OCI-LY3 (cell line): ENCODE data around the gene PIMREG.

Experiments
- H2AFZ ChIP-seq: fragments of 200-600, 300-600 bp; shearing (Covaris generic); 2 replicates; pipeline ENCODE4 v1.6.0; 2014; ENCODE audit warnings: antibody characterized with exemption, low read depth, low read length
- H3K27ac ChIP-seq: fragments of 200-600, 300-600 bp; sonication (generic); 2 replicates; pipeline ENCODE4 v1.5.1; 2014; ENCODE audit warnings: mild to moderate bottlenecking, low read length, moderate library complexity, mixed read lengths
- H3K27me3 ChIP-seq: fragments of 200-600, 300-600 bp; sonication (generic); 2 replicates; pipeline ENCODE4 v1.6.1; 2014; ENCODE audit warnings: low read depth, low read length, mixed read lengths
- H3K36me3 ChIP-seq: fragments of 200-600, 300-600 bp; sonication (generic); replicated peaks from 2 replicates; pipeline ENCODE3; 2014; ENCODE audit warnings: low read depth, low read length, mixed read lengths
- H3K4me1 ChIP-seq: fragments of 300-600, 200-600 bp; sonication (generic); 2 replicates; pipeline ENCODE4 v1.6.1; 2014; ENCODE audit warnings: low read length, mixed read lengths
- H3K4me2 ChIP-seq: fragments of 200-600, 300-600 bp; sonication (generic); 2 replicates; pipeline ENCODE4 v1.6.1; 2014; ENCODE audit warnings: low read length, mixed read lengths
- H3K4me3 ChIP-seq: fragments of 300-600, 200-600 bp; sonication (generic); 2 replicates; pipeline ENCODE4 v1.5.1; 2014; ENCODE audit warnings: antibody characterized with exemption, mild to moderate bottlenecking, low read length, moderate library complexity
- H3K79me2 ChIP-seq: fragments of 300-600, 200-600 bp; shearing (Covaris generic); 2 replicates; pipeline ENCODE4 v1.6.1; 2014; ENCODE audit warnings: mild to moderate bottlenecking, low read length, mixed read lengths
- H3K9ac ChIP-seq: fragments of 300-600, 200-600 bp; shearing (Covaris generic); 2 replicates; pipeline ENCODE4 v1.6.0; 2014; ENCODE audit warnings: mild to moderate bottlenecking, low read length, moderate library complexity
- H3K9me3 ChIP-seq: fragments of 200-600, 300-600 bp; shearing (Covaris generic); 2 replicates; pipeline ENCODE4 v1.6.1; 2014; ENCODE audit warnings: low read length, mixed read lengths; ENCODE audit not compliant: insufficient read depth
- H4K20me1 ChIP-seq: fragments of 200-600, 300-600 bp; sonication (generic); 2 replicates; pipeline ENCODE4 v1.6.1; 2016; ENCODE audit warnings: low read length, mixed read lengths; ENCODE audit not compliant: insufficient read depth
- CTCF ChIP-seq: fragments of 200-600, 300-600 bp; sonication (generic); IDR thresholded peaks from 2 replicates; pipeline ENCODE4 v1.5.1; 2014; ENCODE audit warnings: antibody characterized with exemption, low read length, low read depth
- EZH2phosphoT487 ChIP-seq: fragments of 200-600 bp; shearing (Covaris generic); IDR thresholded peaks from 2 replicates; pipeline ENCODE4 v1.6.1; 2018; ENCODE audit warnings: antibody characterized with exemption, mixed run types, low read depth

Gene PIMREG

GRCh38 chr17:6461792-6462524 is 17.7 kb downstream of the PIMREG start:
- Histone ChIP-seq H3K4me3 (no peak overlapping the region), H3K27me3 (no peaks in the 10 kb centered on the region), H3K79me2 (no peaks in the 10 kb centered on the region), H2AFZ (no peak overlapping the region), H3K4me2 (no peak overlapping the region), H3K4me1 (no peaks in the 10 kb centered on the region), H4K20me1 (no peaks in the 10 kb centered on the region), H3K9ac (no peak overlapping the region), H3K36me3 (no peaks in the 10 kb centered on the region), H3K27ac (no peak overlapping the region), H3K9me3 (no peaks in the 10 kb centered on the region)
- TF ChIP-seq EZH2phosphoT487 (no peak), CTCF (no peak)

- H3K79me2 ChIP-seq: no peaks in the 10 kb centered on the region
- no peak overlapping the region for H3K27ac ChIP-seq
- H3K4me2 ChIP-seq: no peak overlapping the region
- no peaks in the 10 kb centered on the region for H3K36me3 ChIP-seq
- TF ChIP-seq CTCF (no peak), EZH2phosphoT487 (no peak)
- no peak overlapping the region for H3K4me3 ChIP-seq
- H3K4me1 ChIP-seq: no peaks in the 10 kb centered on the region
- no peaks in the 10 kb centered on the region for H3K9me3 ChIP-seq
- H2AFZ ChIP-seq: no peak overlapping the region
- H3K9ac ChIP-seq: no peak overlapping the region
- H3K27me3 ChIP-seq: no peaks in the 10 kb centered on the region
- no peaks in the 10 kb centered on the region for H4K20me1 ChIP-seq
Observed at GRCh38 chr17:6462692-6463091, 18.4 kb downstream of the PIMREG start.

- Histone ChIP-seq H3K4me3 (no peak overlapping the region), H3K9me3 (no peaks in the 10 kb centered on the region), H3K9ac (no peak overlapping the region), H3K79me2 (no peaks in the 10 kb centered on the region), H3K36me3 (no peaks in the 10 kb centered on the region), H4K20me1 (no peaks in the 10 kb centered on the region), H3K4me2 (no peak overlapping the region), H3K27me3 (no peaks in the 10 kb centered on the region), H3K27ac (no peak overlapping the region), H2AFZ (no peak overlapping the region), H3K4me1 (no peaks in the 10 kb centered on the region)
- TF ChIP-seq EZH2phosphoT487 (no peak), CTCF (no peak)
Observed at GRCh38 chr17:6463616-6464445, 19.6 kb downstream of the PIMREG start.

- no peaks in the 10 kb centered on the region for H3K4me1 ChIP-seq
- H3K4me3 ChIP-seq: no peak overlapping the region
- H4K20me1 ChIP-seq: no peaks in the 10 kb centered on the region
- no peak for TF ChIP-seq CTCF
- no peak for TF ChIP-seq EZH2phosphoT487
- no peaks in the 10 kb centered on the region for H3K79me2 ChIP-seq
- no peak overlapping the region for H3K4me2 ChIP-seq
- H3K27ac ChIP-seq: no peak overlapping the region
- H3K27me3 ChIP-seq: no peaks in the 10 kb centered on the region
- no peak overlapping the region for H3K9ac ChIP-seq
- no peaks in the 10 kb centered on the region for H3K36me3 ChIP-seq
- no peak overlapping the region for H2AFZ ChIP-seq
- no peaks in the 10 kb centered on the region for H3K9me3 ChIP-seq
Observed at GRCh38 chr17:6464446-6465041, 20.3 kb downstream of the PIMREG start.
